DOHH2 (cell line): ENCODE results near the gene SCG3.

Experiments
- H3F3A ChIP-seq: fragments of 200-600 bp; sonication (generic), shearing (Covaris generic); 2 replicates; pipeline ENCODE4 v1.6.0; 2016; ENCODE audit warnings: antibody characterized with exemption, mild to moderate bottlenecking; ENCODE audit not compliant: control insufficient read depth, insufficient read depth
- H3K27ac ChIP-seq: fragments of 200-600 bp; sonication (generic); 2 replicates; pipeline ENCODE4 v1.5.1; 2014; ENCODE audit warnings: low read depth, mild to moderate bottlenecking, low read length, moderate library complexity
- H3K27me3 ChIP-seq: fragments of 200-600 bp; sonication (generic); 2 replicates; pipeline ENCODE4 v1.6.1; 2014; ENCODE audit warnings: mild to moderate bottlenecking, low read length, mixed read lengths; ENCODE audit not compliant: control insufficient read depth
- H3K36me3 ChIP-seq: fragments of 200-600 bp; sonication (generic); 2 replicates; pipeline ENCODE4 v1.6.1; 2014; ENCODE audit warnings: mild to moderate bottlenecking, low read length, moderate library complexity, mixed read lengths; ENCODE audit not compliant: control insufficient read depth
- H3K4me1 ChIP-seq: fragments of 200-600 bp; sonication (generic); 2 replicates; pipeline ENCODE4 v1.6.1; 2014; ENCODE audit warnings: mild to moderate bottlenecking, low read length, mixed read lengths; ENCODE audit not compliant: control insufficient read depth
- H3K4me2 ChIP-seq: fragments of 200-600 bp; sonication (generic); 2 replicates; pipeline ENCODE4 v1.6.0; 2014; ENCODE audit warnings: mild to moderate bottlenecking, low read length, moderate library complexity
- H3K4me3 ChIP-seq: fragments of 200-600 bp; sonication (generic); 2 replicates; pipeline ENCODE4 v1.5.1; 2014; ENCODE audit warnings: mild to moderate bottlenecking, low read length, mixed read lengths
- H3K79me2 ChIP-seq: fragments of 200-600 bp; sonication (generic); 2 replicates; pipeline ENCODE4 v1.6.1; 2014; ENCODE audit warnings: mild to moderate bottlenecking, low read length, mixed read lengths; ENCODE audit not compliant: control insufficient read depth
- H3K9me2 ChIP-seq: fragments of 200-600 bp; sonication (generic); replicated peaks from 2 replicates; pipeline ENCODE4 v1.6.1; 2014; ENCODE audit warnings: mild to moderate bottlenecking, low read length, mixed read lengths; ENCODE audit not compliant: control insufficient read depth
- H3K9me3 ChIP-seq: fragments of 200-600 bp; sonication (generic); 2 replicates; pipeline ENCODE4 v1.6.1; 2014; ENCODE audit warnings: antibody characterized with exemption, low read length, mixed read lengths; ENCODE audit not compliant: control insufficient read depth, insufficient read depth
- H4K20me1 ChIP-seq: fragments of 200-600 bp; sonication (generic); 2 replicates; pipeline ENCODE4 v1.6.0; 2014; ENCODE audit warnings: low read depth, mild to moderate bottlenecking, antibody characterized with exemption, low read length, moderate library complexity; ENCODE audit not compliant: control insufficient read depth, insufficient read depth
- CTCF ChIP-seq: fragments of 200-600 bp; sonication (generic); IDR thresholded peaks from one replicate; pipeline ENCODE4 v1.5.1; 2014; ENCODE audit warnings: antibody characterized with exemption, mild to moderate bottlenecking, low read depth, low read length; ENCODE audit not compliant: poor library complexity, severe bottlenecking
- EZH2phosphoT487 ChIP-seq: fragments of 200-600 bp; sonication (generic); IDR thresholded peaks from 2 replicates; pipeline ENCODE4 v1.6.1; 2017; ENCODE audit warnings: borderline replicate concordance, mild to moderate bottlenecking, antibody characterized with exemption, low read length, moderate library complexity, mixed read lengths

Gene SCG3

DNA sequence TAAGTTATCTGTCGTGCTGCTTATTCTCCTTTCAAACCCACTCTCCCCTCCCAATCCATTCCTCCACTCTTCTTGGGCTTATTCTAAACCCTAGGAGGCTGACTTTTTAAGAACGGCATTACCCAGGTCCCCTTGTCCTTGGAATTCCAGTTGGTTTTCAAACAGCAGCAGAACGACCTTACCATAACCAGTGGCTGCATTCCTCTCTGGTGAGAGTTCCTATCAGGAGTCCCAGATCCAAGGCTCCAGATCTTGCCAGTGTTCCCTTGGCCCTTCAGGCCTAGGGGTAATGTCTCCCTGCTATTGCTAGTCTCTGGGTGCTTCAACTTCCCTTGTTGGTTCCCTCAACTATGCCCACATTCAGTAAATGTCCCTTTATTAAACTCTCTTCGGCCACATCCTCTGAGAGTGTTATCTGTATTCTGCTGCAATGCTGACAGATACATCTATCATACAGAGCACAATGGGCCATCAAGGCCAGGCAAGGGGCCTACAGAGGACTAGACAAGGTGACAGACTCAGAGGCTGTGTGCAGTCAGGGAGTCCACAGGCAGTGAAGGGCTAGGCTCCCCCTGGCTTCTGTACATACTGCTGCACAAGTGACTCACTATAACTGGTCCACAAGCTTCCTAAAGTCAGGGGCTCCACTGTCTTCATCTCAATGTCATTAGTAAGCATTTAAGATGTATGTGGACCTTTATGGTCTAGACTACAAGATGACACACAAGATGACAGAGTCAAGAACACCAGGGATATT is 46.0 kb downstream of the SCG3 start:
- no peak overlapping the region for H3K27ac ChIP-seq
- H3K4me2 ChIP-seq = no peak overlapping the region

GRCh38 chr15:51731549-51732267 is 50.4 kb downstream of the SCG3 start:
- Histone ChIP-seq H3K9me2 (no peaks in the 10 kb centered on the region), H3K4me2 (peak overlapping the region; percentile 71), H3K79me2 (no peaks in the 10 kb centered on the region), H3K9me3 (no peaks in the 10 kb centered on the region), H4K20me1 (0 out of 2 replicates have a peak, but pooled peaks cover 3% of the 10 kb centered on the region), H3K27me3 (peaks cover 9% of the 10 kb centered on the region), H3K36me3 (no peaks in the 10 kb centered on the region), H3K4me1 (peaks cover 35% of the 10 kb centered on the region), H3F3A (0 out of 2 replicates have a peak, but pooled peaks cover 3% of the 10 kb centered on the region), H3K27ac (no peak overlapping the region), H3K4me3 (peak overlapping the region; percentile 58)
- TF ChIP-seq EZH2phosphoT487 (no peak), CTCF (no peak)

More for the DNA sequence above, 46.0 kb downstream of the SCG3 start:
- Histone ChIP-seq H3K9me2 (no peaks in the 10 kb centered on the region), H3K36me3 (no peaks in the 10 kb centered on the region), H3K9me3 (no peaks in the 10 kb centered on the region), H3K4me3 (no peak overlapping the region), H3K27me3 (no peaks in the 10 kb centered on the region), H4K20me1 (0 out of 2 replicates have a peak, but pooled peaks cover 3% of the 10 kb centered on the region), H3K4me1 (peaks cover 18% of the 10 kb centered on the region), H3F3A (no peaks in the 10 kb centered on the region), H3K79me2 (no peaks in the 10 kb centered on the region)
- TF ChIP-seq CTCF (no peak), EZH2phosphoT487 (no peak)

- no peak overlapping the region for H3K27ac ChIP-seq
- H3K4me2 ChIP-seq = no peak overlapping the region
- no peak for TF ChIP-seq EZH2phosphoT487
- TF ChIP-seq CTCF = no peak
- H3F3A ChIP-seq = 0 out of 2 replicates have a peak, but pooled peaks cover 3% of the 10 kb centered on the region
- H3K4me3 ChIP-seq = no peak overlapping the region
- 0 out of 2 replicates have a peak, but pooled peaks cover 3% of the 10 kb centered on the region for H4K20me1 ChIP-seq
- no peaks in the 10 kb centered on the region for H3K9me2 ChIP-seq
- H3K4me1 ChIP-seq = peaks cover 38% of the 10 kb centered on the region
- H3K79me2 ChIP-seq = no peaks in the 10 kb centered on the region
- peaks cover 10% of the 10 kb centered on the region for H3K27me3 ChIP-seq
- no peaks in the 10 kb centered on the region for H3K9me3 ChIP-seq
- H3K36me3 ChIP-seq = no peaks in the 10 kb centered on the region
These were observed 51.3 kb downstream of the SCG3 start for GRCh38 chr15:51732646-51733045.
